GM23338 (cell line): Measurements from ENCODE around the gene PDE7B. TPM values are rescaled to one million over a fixed set of nuclear protein-coding genes. Genes with fewer than 3 reads are reported as not detected.

Experiments used
- ATAC-seq: fragments of 200-7000 bp; cut with Tn5 transposase; 3 replicates; pipeline ENCODE4 v1.9.1; 2020
- DNase-seq: peaks from one replicate; pipeline ENCODE4 v3.0.0-alpha.2; 2015; ENCODE audit warnings: low spot score
- H2AFZ ChIP-seq: fragments of 200-600 bp; sonication (generic); 2 replicates; pipeline ENCODE4 v1.8.0; 2016; ENCODE audit warnings: antibody characterized with exemption, mild to moderate bottlenecking, moderate library complexity
- H3F3A ChIP-seq: fragments of 200-600 bp; sonication (generic); replicated peaks from 2 replicates; pipeline ENCODE4 v1.8.0; 2017; ENCODE audit warnings: antibody characterized with exemption, mixed run types, low read depth
- H3K27ac ChIP-seq: fragments of 200-600 bp; sonication (generic); 2 replicates; pipeline ENCODE4 v1.6.1; 2016; ENCODE audit warnings: low read depth
- H3K27me3 ChIP-seq: fragments of 200-600 bp; sonication (generic); 2 replicates; pipeline ENCODE4 v1.8.0; 2016; ENCODE audit warnings: mild to moderate bottlenecking, mixed run types, moderate library complexity; ENCODE audit not compliant: insufficient read depth
- H3K36me3 ChIP-seq: fragments of 200-600 bp; sonication (generic); 2 replicates; pipeline ENCODE4 v1.8.0; 2016; ENCODE audit warnings: mild to moderate bottlenecking; ENCODE audit not compliant: insufficient read depth
- H3K4me1 ChIP-seq: fragments of 200-600 bp; sonication (generic); 2 replicates; pipeline ENCODE4 v1.8.0; 2016; ENCODE audit warnings: mild to moderate bottlenecking, moderate library complexity; ENCODE audit not compliant: insufficient read depth
- H3K4me2 ChIP-seq: fragments of 200-600 bp; sonication (generic); 2 replicates; pipeline ENCODE4 v1.7.1; 2017; ENCODE audit warnings: mixed run types
- H3K4me3 ChIP-seq: fragments of 200-600 bp; sonication (generic); 2 replicates; pipeline ENCODE4 v1.6.1; 2016; ENCODE audit warnings: mixed run types
- H3K79me2 ChIP-seq: fragments of 200-600 bp; sonication (generic); replicated peaks from 2 replicates; pipeline ENCODE4 v1.8.0; 2017; ENCODE audit warnings: mild to moderate bottlenecking; ENCODE audit not compliant: insufficient read depth
- H3K9me2 ChIP-seq: fragments of 200-600 bp; sonication (generic); 2 replicates; pipeline ENCODE4 v1.8.0; 2017; ENCODE audit not compliant: insufficient read depth
- H4K20me1 ChIP-seq: fragments of 200-600 bp; sonication (generic); replicated peaks from 2 replicates; pipeline ENCODE4 v1.8.0; 2017; ENCODE audit warnings: mild to moderate bottlenecking; ENCODE audit not compliant: insufficient read depth
- H3K27ac Mint-ChIP-seq: 2 replicates; pipeline ENCODE4 v1.8.0; 2020; ENCODE audit warnings: inconsistent platforms, mild to moderate bottlenecking, moderate library complexity, mixed read lengths
- H3K27me3 Mint-ChIP-seq: 3 replicates; pipeline ENCODE4 v1.8.0; 2022; ENCODE audit warnings: low read depth, mild to moderate bottlenecking, moderate library complexity, mixed read lengths, inconsistent platforms; ENCODE audit not compliant: insufficient read depth, poor library complexity
- H3K36me3 Mint-ChIP-seq: 3 replicates; pipeline ENCODE4 v1.8.0; 2021; ENCODE audit warnings: low read depth, mild to moderate bottlenecking, inconsistent platforms, moderate library complexity, mixed read lengths
- H3K4me1 Mint-ChIP-seq: 3 replicates; pipeline ENCODE4 v1.8.0; 2020; ENCODE audit warnings: mild to moderate bottlenecking, inconsistent platforms, mixed read lengths
- H3K4me3 Mint-ChIP-seq: 3 replicates; pipeline ENCODE4 v1.8.0; 2021; ENCODE audit warnings: moderate library complexity, mild to moderate bottlenecking, inconsistent platforms, mixed read lengths
- H3K9me3 Mint-ChIP-seq: 3 replicates; pipeline ENCODE4 v1.8.0; 2020; ENCODE audit warnings: moderate library complexity, mild to moderate bottlenecking, inconsistent platforms, mixed read lengths
- CREB1 ChIP-seq: fragments of 250-450 bp; sonication (Bioruptor Pico); IDR thresholded peaks from 2 replicates; pipeline ENCODE4 v1.5.0; 2020; ENCODE audit warnings: low read depth, mild to moderate bottlenecking, moderate library complexity
- EZH2 ChIP-seq: fragments of 200-600 bp; sonication (generic); IDR thresholded peaks from one replicate; pipeline ENCODE4 v1.8.0; 2017; ENCODE audit warnings: antibody characterized with exemption, mild to moderate bottlenecking, low read depth; ENCODE audit not compliant: unreplicated experiment
- EZH2phosphoT487 ChIP-seq: fragments of 200-600 bp; sonication (generic); IDR thresholded peaks from one replicate; pipeline ENCODE4 v1.8.1; 2018; ENCODE audit warnings: antibody characterized with exemption; ENCODE audit not compliant: unreplicated experiment
- JUNB ChIP-seq: IDR thresholded peaks from one replicate; pipeline ENCODE4 v1.6.1; 2016; ENCODE audit warnings: antibody characterized with exemption; ENCODE audit not compliant: unreplicated experiment
- NANOG ChIP-seq: IDR thresholded peaks from 2 replicates; pipeline ENCODE4 v1.6.1; 2016; ENCODE audit warnings: antibody characterized with exemption, borderline replicate concordance
- POLR2AphosphoS5 ChIP-seq: IDR thresholded peaks from 2 replicates; pipeline ENCODE4 v1.6.1; 2016; ENCODE audit warnings: antibody characterized with exemption, low read depth
- STAT1 ChIP-seq: IDR thresholded peaks from one replicate; pipeline ENCODE4 v1.6.1; 2016; ENCODE audit warnings: antibody characterized with exemption; ENCODE audit not compliant: unreplicated experiment
- ZNF331 ChIP-seq: fragments of 250-450 bp; sonication (Bioruptor Pico); IDR thresholded peaks from 2 replicates; pipeline ENCODE4 v1.5.0; 2020; ENCODE audit warnings: low read depth, mild to moderate bottlenecking, moderate library complexity
- ZNF462 ChIP-seq: fragments of 250-450 bp; sonication (Bioruptor Pico); IDR thresholded peaks from 2 replicates; pipeline ENCODE4 v1.5.0; 2020; ENCODE audit warnings: mild to moderate bottlenecking, moderate library complexity
- polyA plus RNA-seq: library from polyadenylated mRNA; unstranded; fragments of >200 nt; fragmentation: Nextera tagmentation; extraction: Ambion mirVana; gene quantifications from 2 replicates; pipeline ENCODE4 v1.2.1, GENCODE V29; 2016
- total RNA-seq: library from RNA; depleted of rRNA; stranded (reverse); fragments of >200 nt; shearing (Covaris generic); gene quantifications from 2 replicates; pipeline ENCODE4 v1.2.3, GENCODE V29; 2014
- TF ChIP-seq, protein P1 (sequence below): IDR thresholded peaks from one replicate; pipeline ENCODE4 v1.6.1; 2018; ENCODE audit warnings: antibody characterized with exemption; ENCODE audit not compliant: unreplicated experiment

The PDE7B gene
- total and polyA plus RNA-seq, 2 experiments from 2014 or later, result 0.07 TPM; not detected in 1

DNA sequence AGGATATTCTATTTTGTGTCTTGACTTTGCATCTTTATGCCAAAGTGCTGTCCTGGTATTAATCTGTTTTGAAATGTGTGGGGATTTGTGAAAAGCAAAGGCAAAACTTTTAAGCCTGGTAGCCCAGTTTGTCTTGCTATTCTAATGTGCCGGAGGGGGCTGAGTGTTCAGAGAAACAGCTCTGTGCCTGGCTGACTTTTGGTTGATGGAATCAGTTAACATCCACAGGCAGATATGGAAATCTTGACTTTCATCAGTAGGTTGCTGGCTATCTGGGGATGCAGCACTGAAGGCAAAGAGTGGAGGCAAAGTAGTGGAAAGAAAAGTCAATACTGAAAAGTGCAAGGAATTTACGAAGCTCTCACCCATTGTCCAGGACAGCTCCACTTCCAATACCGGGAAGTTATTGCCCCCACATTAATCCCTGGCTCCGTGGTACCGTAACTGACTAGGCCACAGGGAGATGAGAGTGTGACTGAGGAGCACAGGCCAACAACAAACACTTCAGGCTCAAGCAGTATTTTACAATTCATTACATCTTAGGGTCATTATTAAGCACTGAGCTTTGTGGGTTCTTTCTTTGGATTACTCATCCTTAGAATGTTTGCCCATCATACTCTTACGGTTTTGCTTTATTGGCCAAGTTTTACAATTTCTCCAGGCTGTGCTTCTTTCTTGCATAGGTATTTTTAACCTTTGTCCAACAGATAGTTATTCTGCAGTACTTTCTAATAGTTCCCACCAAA, 234.0 kb downstream of the PDE7B start:
- H3K9me2 ChIP-seq, result no peaks in the 10 kb centered on the region
- H3K27ac ChIP-seq, result no peak overlapping the region
- Mint-ChIP-seq H3K27me3 (peaks cover 3% of the 10 kb centered on the region), H3K4me3 (no peak overlapping the region), H3K27ac (no peak overlapping the region), H3K36me3 (no peaks in the 10 kb centered on the region), H3K9me3 (no peaks in the 10 kb centered on the region), H3K4me1 (no peaks in the 10 kb centered on the region)
- no peaks in the 10 kb centered on the region for H4K20me1 ChIP-seq
- H3K4me1 ChIP-seq, result no peaks in the 10 kb centered on the region
- no peak for DNase-seq
- no peak overlapping the region for H3K4me3 ChIP-seq
- ATAC-seq, result no peak
- TF ChIP-seq POLR2AphosphoS5 (no peak), ZNF331 (CRISPR knock-in tag) (no peak), EZH2 (no peak), ZNF462 (CRISPR knock-in tag) (no peak), EZH2phosphoT487 (no peak)
- no peak overlapping the region for H3K4me2 ChIP-seq
- no peaks in the 10 kb centered on the region for H3K79me2 ChIP-seq
- H3K27me3 ChIP-seq, result no peaks in the 10 kb centered on the region
- H2AFZ ChIP-seq, result 0 out of 2 replicates have a peak overlapping the region, but pooled peaks have one; percentile 18
- no peaks in the 10 kb centered on the region for H3F3A ChIP-seq
- no peaks in the 10 kb centered on the region for H3K36me3 ChIP-seq

DNA sequence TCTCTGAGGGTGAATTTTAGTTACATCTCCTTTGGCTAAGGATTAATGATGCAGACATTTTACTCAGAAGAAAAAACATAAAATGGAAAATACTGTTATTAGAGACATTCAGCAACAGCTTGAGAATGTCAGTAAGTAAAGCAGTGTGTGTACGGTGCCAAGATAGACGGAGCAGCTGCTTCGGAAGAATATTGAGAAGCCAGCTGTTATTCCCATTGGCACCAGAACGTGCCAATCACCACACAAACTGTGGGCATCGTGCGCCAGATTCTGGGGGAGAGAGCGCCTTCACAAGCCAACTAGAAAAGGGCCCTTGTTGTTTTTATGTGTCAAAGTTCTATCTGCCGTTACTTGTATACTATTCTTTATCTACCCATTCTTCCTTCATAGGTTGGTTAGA, 235.2 kb downstream of the PDE7B start:
- no peak overlapping the region for H3K27ac ChIP-seq
- H3K9me3 Mint-ChIP-seq, result no peaks in the 10 kb centered on the region
- TF ChIP-seq EZH2phosphoT487, result no peak
- no peak for TF ChIP-seq STAT1
- TF ChIP-seq CREB1 (CRISPR knock-in tag), result no peak
- TF ChIP-seq JUNB, result no peak
- no peak for TF ChIP-seq NANOG
- no peak for TF ChIP-seq ZNF331 (CRISPR knock-in tag)
- TF ChIP-seq, protein P1, sequence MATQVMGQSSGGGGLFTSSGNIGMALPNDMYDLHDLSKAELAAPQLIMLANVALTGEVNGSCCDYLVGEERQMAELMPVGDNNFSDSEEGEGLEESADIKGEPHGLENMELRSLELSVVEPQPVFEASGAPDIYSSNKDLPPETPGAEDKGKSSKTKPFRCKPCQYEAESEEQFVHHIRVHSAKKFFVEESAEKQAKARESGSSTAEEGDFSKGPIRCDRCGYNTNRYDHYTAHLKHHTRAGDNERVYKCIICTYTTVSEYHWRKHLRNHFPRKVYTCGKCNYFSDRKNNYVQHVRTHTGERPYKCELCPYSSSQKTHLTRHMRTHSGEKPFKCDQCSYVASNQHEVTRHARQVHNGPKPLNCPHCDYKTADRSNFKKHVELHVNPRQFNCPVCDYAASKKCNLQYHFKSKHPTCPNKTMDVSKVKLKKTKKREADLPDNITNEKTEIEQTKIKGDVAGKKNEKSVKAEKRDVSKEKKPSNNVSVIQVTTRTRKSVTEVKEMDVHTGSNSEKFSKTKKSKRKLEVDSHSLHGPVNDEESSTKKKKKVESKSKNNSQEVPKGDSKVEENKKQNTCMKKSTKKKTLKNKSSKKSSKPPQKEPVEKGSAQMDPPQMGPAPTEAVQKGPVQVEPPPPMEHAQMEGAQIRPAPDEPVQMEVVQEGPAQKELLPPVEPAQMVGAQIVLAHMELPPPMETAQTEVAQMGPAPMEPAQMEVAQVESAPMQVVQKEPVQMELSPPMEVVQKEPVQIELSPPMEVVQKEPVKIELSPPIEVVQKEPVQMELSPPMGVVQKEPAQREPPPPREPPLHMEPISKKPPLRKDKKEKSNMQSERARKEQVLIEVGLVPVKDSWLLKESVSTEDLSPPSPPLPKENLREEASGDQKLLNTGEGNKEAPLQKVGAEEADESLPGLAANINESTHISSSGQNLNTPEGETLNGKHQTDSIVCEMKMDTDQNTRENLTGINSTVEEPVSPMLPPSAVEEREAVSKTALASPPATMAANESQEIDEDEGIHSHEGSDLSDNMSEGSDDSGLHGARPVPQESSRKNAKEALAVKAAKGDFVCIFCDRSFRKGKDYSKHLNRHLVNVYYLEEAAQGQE, result no peak
- TF ChIP-seq EZH2, result no peak
- TF ChIP-seq POLR2AphosphoS5, result no peak

More for the DNA sequence above, 235.2 kb downstream of the PDE7B start:
- no peaks in the 10 kb centered on the region for H3K4me1 ChIP-seq
- H3K79me2 ChIP-seq, result no peaks in the 10 kb centered on the region
- H3K4me3 Mint-ChIP-seq, result no peak overlapping the region
- H3K27me3 Mint-ChIP-seq, result peaks cover 3% of the 10 kb centered on the region
- no peaks in the 10 kb centered on the region for H3F3A ChIP-seq
- H3K27me3 ChIP-seq, result no peaks in the 10 kb centered on the region
- no peaks in the 10 kb centered on the region for H4K20me1 ChIP-seq
- H3K4me1 Mint-ChIP-seq, result no peaks in the 10 kb centered on the region
- H3K4me3 ChIP-seq, result no peak overlapping the region
- H3K9me2 ChIP-seq, result no peaks in the 10 kb centered on the region
- no peak overlapping the region for H3K27ac Mint-ChIP-seq
- no peaks in the 10 kb centered on the region for H3K36me3 ChIP-seq
- H3K4me2 ChIP-seq, result no peak overlapping the region
- no peak for DNase-seq
- H3K36me3 Mint-ChIP-seq, result no peaks in the 10 kb centered on the region
- ATAC-seq, result no peak
- H2AFZ ChIP-seq, result no peak overlapping the region
